Fibroblast of lung (primary cell): ENCODE data around the gene PAK6.

Source experiments
- EZH2 ChIP-seq: IDR thresholded peaks from 2 replicates; pipeline ENCODE4 v1.5.1; 2012; ENCODE audit warnings: low read length, control low read depth, mild to moderate bottlenecking; ENCODE audit errors: missing control alignments
- TF ChIP-seq, protein P1 (sequence below), 2 donors: IDR thresholded peaks in 1 of 2; conservative IDR thresholded peaks in 1 of 2; 1 replicate in 1 of 2; 2 replicates in 1 of 2; pipeline ENCODE4 v1.5.1; 2011 to 2012; ENCODE audit warnings: low read length in 2 of 2, control low read depth in 1 of 2, inconsistent platforms in 1 of 2, low read depth in 1 of 2, mild to moderate bottlenecking in 1 of 2

DNA sequence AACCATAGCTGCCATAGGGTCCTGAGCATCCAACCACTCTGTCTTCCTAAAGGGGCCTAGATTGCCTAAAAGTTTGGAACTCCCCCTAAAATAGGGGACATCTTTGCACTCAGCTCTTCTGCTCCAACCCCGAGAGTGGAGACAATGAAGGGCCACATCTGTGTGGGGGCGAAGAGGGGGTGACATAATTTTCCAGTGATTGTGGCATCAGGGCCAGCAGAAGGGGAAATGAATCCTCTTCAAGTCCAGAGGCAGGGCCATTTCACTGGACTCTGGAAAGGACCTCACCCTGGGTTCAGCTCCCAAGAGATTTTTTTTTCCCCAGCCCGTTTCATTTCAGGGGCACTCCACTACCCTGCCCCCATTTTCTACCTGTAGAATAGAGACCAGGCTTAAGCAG, 48.6 kb downstream of the PAK6 start:
- TF ChIP-seq, protein P1, sequence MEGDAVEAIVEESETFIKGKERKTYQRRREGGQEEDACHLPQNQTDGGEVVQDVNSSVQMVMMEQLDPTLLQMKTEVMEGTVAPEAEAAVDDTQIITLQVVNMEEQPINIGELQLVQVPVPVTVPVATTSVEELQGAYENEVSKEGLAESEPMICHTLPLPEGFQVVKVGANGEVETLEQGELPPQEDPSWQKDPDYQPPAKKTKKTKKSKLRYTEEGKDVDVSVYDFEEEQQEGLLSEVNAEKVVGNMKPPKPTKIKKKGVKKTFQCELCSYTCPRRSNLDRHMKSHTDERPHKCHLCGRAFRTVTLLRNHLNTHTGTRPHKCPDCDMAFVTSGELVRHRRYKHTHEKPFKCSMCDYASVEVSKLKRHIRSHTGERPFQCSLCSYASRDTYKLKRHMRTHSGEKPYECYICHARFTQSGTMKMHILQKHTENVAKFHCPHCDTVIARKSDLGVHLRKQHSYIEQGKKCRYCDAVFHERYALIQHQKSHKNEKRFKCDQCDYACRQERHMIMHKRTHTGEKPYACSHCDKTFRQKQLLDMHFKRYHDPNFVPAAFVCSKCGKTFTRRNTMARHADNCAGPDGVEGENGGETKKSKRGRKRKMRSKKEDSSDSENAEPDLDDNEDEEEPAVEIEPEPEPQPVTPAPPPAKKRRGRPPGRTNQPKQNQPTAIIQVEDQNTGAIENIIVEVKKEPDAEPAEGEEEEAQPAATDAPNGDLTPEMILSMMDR (conservative IDR thresholded peaks at IDR 0.05 in 1 of 2, IDR thresholded peaks at IDR 0.05 in 1 of 2; ENCODE audit: low read depth in 1 of 2, low read length in 2 of 2) = no peak
- TF ChIP-seq EZH2 = no peak
